ENCODE data around the gene PLCB1.
"Not testable (repeated sequence)": the region's sequence is repeated elsewhere in the genome, so short reads cannot be mapped to it uniquely, and the experiment has no call there.

Gene PLCB1

DNA sequence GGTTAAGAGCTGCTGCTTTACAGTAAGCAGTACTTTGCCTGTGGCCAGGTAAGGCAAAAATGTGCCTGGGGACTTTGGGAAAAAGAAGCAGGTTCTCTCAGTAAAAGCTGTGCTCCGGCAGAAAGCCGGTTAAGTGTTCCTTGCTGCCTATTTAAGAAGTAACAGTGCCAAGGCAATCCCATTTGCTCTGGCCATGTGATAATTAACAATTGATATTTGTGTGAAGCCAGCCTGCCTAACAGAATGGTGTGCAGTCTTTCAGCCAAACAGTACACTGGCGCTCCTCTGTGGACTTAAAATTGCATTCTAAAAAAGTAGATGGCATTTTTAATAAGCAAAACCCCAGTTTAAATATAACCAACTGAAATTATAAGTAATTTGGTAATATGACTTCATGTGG is 430.3 kb downstream of the PLCB1 start:
- DNase-seq, result no peak

DNA sequence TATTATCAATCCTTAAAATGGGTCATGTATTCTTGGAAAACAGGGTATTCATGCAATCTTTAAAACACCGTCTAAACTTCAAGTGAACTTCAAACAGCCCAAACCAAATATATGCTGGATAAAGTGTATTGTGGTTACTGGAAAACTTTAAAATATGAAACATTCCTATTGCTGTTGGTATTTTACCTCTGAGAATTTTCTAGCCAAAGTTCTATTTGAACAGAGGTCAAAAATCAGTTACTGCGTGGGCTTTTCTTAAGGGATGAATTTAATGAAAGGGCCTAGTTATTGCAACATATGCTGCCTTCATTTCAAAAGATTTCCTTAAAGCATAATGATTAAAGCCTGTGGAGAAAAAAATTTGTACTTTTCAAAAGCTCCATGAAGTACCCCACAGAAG is 436.0 kb downstream of the PLCB1 start:
- no peak for DNase-seq

DNA sequence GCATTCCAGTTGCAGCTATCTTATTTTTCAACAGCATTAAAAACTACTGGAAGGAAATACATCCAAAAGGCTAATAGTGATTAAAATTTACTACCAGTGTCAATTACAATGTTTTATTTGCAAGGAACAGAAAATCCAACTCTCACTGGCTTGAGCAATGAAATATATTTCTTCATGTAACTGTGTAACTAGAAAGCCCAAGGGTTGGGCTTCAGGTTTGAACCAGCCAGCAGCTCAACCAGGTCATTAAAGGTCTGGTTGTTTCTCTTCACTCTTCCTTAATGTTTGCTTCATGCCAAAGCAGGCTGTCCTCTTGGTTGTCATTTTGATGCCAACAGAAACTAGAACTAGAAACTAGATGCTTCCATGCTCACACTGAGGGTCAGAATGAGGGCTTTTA is 437.7 kb downstream of the PLCB1 start:
- no peak for DNase-seq

- DNase-seq, result no peak
Measured at GRCh38 chr20:8571611-8572010, 439.5 kb downstream of the PLCB1 start.

GRCh38 chr20:8573686-8574085 is 441.6 kb downstream of the PLCB1 start:
- no peak for DNase-seq

- no peak for DNase-seq
Measured at GRCh38 chr20:8575114-8575513, 443.0 kb downstream of the PLCB1 start.

- no peak for DNase-seq
Measured at GRCh38 chr20:8578161-8578865, 446.2 kb downstream of the PLCB1 start.

- no peak for DNase-seq
Measured at GRCh38 chr20:8579035-8579434, 447.0 kb downstream of the PLCB1 start.

GRCh38 chr20:8581446-8582183 is 449.5 kb downstream of the PLCB1 start:
- no peak for DNase-seq

DNA sequence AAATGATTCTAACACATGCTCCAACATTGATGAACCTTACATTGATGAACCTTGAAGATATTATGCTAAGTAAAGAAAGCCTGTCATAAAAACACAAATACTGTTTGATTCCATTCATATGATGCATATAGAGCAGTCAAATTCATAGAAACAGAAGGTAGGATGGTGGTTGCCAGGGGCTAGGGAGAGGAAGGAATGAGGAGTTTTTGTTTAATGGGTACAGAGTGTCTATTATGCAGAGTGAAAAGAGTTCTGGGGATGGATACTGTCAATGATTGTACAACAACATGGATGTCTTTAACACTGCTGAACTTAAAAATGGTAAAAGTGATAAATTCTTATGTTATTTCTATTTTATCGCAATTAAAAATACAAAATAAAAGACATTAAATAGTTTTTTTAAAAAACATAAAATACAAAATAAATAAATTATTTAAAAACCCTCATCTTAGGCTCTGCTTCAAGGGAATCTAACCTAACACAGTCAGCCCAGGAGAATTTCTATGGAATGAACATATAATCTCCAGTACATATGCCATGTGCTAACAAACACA is 451.0 kb downstream of the PLCB1 start:
- DNase-seq, result no peak

DNA sequence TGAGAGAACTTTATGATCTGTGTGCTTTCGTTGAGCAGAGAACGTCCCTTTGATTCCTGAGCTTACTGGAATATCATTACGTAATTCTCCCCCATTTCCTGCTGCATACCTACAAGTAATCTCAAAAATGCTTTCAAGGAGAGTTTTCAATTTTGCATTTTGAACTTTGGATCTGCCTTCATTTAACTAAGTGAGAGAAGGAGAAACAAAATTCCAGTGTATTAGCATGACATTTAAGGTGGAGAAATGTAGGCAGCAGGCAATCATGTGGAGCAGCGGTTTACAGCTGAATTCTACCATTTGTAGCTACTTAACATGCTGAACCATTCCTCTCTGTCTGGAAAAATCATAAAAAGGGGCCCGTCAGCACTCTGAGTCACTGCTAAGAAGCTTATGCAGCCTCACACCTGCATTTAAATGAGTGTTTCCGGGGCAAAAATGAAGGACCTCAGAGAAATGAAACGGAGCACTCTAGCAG is 451.5 kb downstream of the PLCB1 start:
- DNase-seq, result no peak

GRCh38 chr20:8587251-8587650 is 455.2 kb downstream of the PLCB1 start:
- DNase-seq, result no peak

- no peak for DNase-seq
Measured at GRCh38 chr20:8587810-8588209, 455.7 kb downstream of the PLCB1 start.

- no peak for DNase-seq
Measured at GRCh38 chr20:8589956-8590355, 457.9 kb downstream of the PLCB1 start.

DNA sequence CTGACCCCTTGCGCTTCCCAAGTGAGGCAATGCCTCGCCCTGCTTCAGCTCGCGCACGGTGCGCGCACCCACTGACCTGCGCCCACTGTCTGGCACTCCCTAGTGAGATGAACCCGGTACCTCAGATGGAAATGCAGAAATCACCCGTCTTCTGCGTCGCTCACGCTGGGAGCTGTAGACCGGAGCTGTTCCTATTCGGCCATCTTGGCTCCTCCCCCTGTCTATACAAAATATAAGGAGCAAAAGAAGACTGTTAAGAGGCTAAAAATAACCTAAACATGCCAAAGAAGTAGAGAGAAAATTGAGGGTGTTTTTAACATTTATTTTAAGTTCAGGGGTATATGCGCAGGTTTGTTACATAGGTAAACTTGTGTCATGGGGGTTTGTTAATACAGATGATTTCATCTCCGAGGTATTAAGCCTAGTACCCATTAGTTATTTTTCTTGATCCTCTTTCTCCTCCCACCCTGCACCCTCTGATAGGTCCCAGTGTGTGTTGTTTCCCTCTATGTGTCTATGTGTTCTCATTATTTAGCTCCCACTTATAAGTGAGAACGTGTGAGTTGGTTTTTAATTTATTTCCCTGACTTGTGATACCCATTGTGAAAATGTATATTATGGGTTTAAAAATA is 469.0 kb downstream of the PLCB1 start:
- DNase-seq, result not testable (repeated sequence)

DNA sequence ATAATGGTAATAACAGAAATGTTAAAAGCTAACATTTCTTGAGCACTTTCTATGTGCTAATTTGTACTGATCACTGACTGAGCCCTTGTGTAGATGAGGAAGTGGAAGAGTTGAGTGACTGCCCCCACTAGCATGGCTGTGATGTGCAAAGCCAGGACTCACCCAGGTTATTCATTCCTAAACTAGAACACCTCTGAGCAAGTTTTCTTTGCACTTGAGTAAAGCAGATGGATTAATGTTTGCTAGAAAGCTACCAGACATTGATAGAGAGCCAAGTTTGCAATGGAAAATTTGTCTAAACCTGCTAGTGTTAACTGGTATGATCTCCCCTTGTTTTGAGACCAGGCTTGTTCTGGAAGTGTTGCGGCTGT is 469.5 kb downstream of the PLCB1 start:
- DNase-seq, result no peak

GRCh38 chr20:8602389-8603116 is 470.5 kb downstream of the PLCB1 start:
- no peak for DNase-seq

DNA sequence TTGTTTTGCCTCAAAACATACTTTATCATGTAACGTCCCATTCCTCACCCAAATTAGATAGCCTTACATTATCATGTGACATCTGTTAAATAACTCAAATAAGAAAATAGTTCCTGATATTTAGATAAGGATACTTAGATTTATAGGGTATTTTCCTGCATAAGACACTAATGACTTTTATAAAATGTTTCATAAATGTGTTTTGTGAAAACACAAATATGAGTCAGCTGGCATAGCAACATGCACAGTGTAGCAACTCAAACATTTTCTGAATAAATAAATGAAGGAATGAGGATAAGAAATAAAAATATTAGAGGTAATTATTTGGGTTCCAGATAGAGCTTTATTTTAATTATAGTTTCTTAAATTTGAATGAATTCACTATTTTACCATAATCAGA is 476.4 kb downstream of the PLCB1 start:
- no peak for DNase-seq

DNA sequence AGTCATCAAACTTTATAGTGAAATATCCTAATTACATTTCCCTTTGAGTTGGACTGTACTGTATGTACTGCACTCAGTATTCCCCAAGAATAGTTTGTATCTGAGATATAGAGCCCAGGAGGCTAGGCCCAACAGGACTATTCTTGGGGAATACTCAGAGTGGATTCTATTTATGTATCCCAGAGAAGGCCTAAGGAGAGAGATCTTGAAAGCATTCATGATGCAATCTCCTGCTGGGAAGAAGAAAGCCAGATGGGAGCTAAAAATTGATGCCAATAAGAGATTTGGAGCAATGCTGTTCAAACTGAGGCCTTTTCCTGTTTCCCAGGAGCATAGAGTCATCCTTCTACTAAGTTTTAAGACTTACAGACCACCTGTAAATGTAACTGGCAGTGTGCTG is 484.7 kb downstream of the PLCB1 start:
- DNase-seq, result no peak

- no peak for DNase-seq
Measured at GRCh38 chr20:8621001-8621400, 488.9 kb downstream of the PLCB1 start.

DNA sequence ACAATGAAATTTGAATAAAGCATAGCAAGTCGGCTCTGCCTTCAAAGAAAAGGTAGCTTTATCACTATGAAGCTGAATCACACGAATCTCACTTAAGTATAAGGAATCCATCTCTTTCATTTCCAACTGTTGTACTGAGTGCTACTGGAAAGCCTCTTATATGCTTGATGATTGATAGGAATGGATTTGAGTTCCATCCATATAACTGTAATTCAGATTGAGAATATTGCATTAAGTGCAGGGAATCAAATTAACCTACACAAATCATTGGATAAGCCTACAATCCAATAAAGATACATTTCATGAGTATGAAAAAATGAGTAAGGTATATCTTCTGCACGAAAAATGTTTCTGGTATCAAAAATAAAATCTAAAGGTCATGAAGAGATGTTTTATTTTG is 492.0 kb downstream of the PLCB1 start:
- DNase-seq, result no peak

- DNase-seq, result no peak
Measured at GRCh38 chr20:8624616-8625015, 492.6 kb downstream of the PLCB1 start.
